CD4-positive, CD25-positive, alpha-beta regulatory T cell (primary cell): ENCODE measurements around the gene BRI3BP. TPM values are rescaled to one million over a fixed set of nuclear protein-coding genes. Genes with fewer than 3 reads are reported as not detected.

ENCODE experiments used
- ATAC-seq, 2 donors: fragments of 150-1000 bp; cut with Tn5 transposase; one replicate each; pipeline ENCODE4 v1.10.0; 2021; ENCODE audit warnings: low read depth in 2 of 2, moderate number of reproducible peaks in 2 of 2, moderate library complexity in 1 of 2
- DNase-seq, 3 donors: peaks; one replicate each; pipeline versions ENCODE4 v3.0.0 to v3.0.0-alpha.2; 2012 to 2022; ENCODE audit warnings: mixed read lengths in 1 of 3
- H3K27ac ChIP-seq: one replicate; pipeline ENCODE4 v1.7.0; 2013; ENCODE audit warnings: mild to moderate bottlenecking, low read length; ENCODE audit not compliant: insufficient read depth, poor library complexity, severe bottlenecking
- H3K27me3 ChIP-seq: one replicate; pipeline ENCODE4 v1.7.0; 2013; ENCODE audit warnings: low read length; ENCODE audit not compliant: control insufficient read depth, insufficient read depth
- H3K36me3 ChIP-seq: one replicate; pipeline ENCODE4 v1.7.0; 2013; ENCODE audit warnings: mild to moderate bottlenecking, low read length, moderate library complexity; ENCODE audit not compliant: control insufficient read depth, insufficient read depth
- H3K4me1 ChIP-seq: 2 replicates; pipeline ENCODE4 v1.7.0; 2013; ENCODE audit warnings: mild to moderate bottlenecking, low read length; ENCODE audit not compliant: insufficient read depth, control insufficient read depth, poor library complexity, severe bottlenecking
- H3K4me3 ChIP-seq: one replicate; pipeline ENCODE4 v1.7.0; 2013; ENCODE audit warnings: low read depth, mild to moderate bottlenecking, low read length, moderate library complexity
- H3K9me3 ChIP-seq, 2 experiments: 1 replicate in 1 of 2; 2 replicates in 1 of 2; pipeline ENCODE4 v1.7.0; 2013; ENCODE audit warnings: low read length in 2 of 2, mild to moderate bottlenecking in 1 of 2, moderate library complexity in 1 of 2; ENCODE audit not compliant: control insufficient read depth in 2 of 2
- H3K27ac Mint-ChIP-seq, 3 donors: one replicate each; pipeline ENCODE4 v1.8.0; 2020 to 2022; ENCODE audit warnings: mild to moderate bottlenecking in 3 of 3, mixed read lengths in 3 of 3, moderate library complexity in 2 of 3
- H3K27me3 Mint-ChIP-seq: one replicate; pipeline ENCODE4 v1.8.0; 2022; ENCODE audit warnings: mild to moderate bottlenecking, mixed read lengths
- H3K36me3 Mint-ChIP-seq: one replicate; pipeline ENCODE4 v1.8.0; 2020; ENCODE audit warnings: mixed read lengths
- H3K4me1 Mint-ChIP-seq, 4 donors: one replicate each; pipeline ENCODE4 v1.8.0; 2020 to 2022; ENCODE audit warnings: mixed read lengths in 4 of 4, mild to moderate bottlenecking in 1 of 4
- H3K4me3 Mint-ChIP-seq, 4 donors: one replicate each; pipeline ENCODE4 v1.8.0; 2020 to 2022; ENCODE audit warnings: mild to moderate bottlenecking in 4 of 4, mixed read lengths in 4 of 4, moderate library complexity in 3 of 4
- H3K9me3 Mint-ChIP-seq, 7 donors: one replicate each; pipeline ENCODE4 v1.8.0; 2020 to 2022; ENCODE audit warnings: mixed read lengths in 7 of 7, mild to moderate bottlenecking in 3 of 7, moderate library complexity in 2 of 7
- polyA plus RNA-seq, 4 donors: library from polyadenylated mRNA; unstranded; fragments of 300-500 nt; fragmentation: Illumina TruSeq; gene quantifications; one replicate each; pipeline ENCODE4 v1.2.3, GENCODE V29; 2021
- total RNA-seq: library from RNA; stranded (reverse); gene quantifications from one replicate; pipeline ENCODE4 v1.2.3, GENCODE V29; 2022

The BRI3BP gene
- total and polyA plus RNA-seq, 5 donors from 2014 or later = 2.0 to 4.1 (median 2.3) TPM

DNA sequence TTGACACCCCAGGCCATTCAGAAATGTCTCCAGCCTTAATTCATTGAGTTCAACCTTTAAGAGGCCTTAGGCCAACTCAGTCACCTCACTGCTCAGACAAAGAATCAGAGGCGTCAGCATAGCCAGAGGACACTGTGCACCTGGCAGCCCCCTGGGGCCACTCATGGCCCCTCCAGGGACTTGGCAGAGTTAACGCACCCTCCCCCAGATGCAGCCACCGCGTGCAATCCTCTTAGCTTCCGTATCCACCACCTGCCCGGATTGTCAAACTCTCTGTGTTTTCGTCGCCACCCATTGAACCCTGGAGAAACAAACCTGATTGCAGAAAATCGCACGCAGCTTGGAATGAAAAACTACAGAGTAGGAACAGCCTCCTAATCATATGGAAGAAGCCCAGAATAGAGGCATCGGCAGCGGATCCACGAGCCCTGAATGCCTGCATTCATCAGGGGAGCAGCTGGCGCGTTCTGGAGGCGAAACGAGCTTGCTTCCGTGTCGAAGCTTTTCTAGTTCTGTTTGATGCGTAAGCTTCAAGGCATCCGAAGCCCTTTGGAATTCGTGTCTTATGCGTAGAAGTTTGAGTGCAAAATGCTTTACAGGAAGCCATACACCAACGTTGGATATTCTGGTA, 22.4 kb downstream of the BRI3BP start:
- ATAC-seq (no peak), DNase-seq (no peak)
- H3K4me1 Mint-ChIP-seq = no peaks in the 10 kb centered on the region
- H3K27me3 Mint-ChIP-seq = no peaks in the 10 kb centered on the region
- Histone ChIP-seq H3K27ac (no peak overlapping the region), H3K4me3 (no peak overlapping the region), H3K4me1 (no peaks in the 10 kb centered on the region), H3K36me3 (peaks cover 6% of the 10 kb centered on the region), H3K9me3 (no peaks in the 10 kb centered on the region), H3K27me3 (no peaks in the 10 kb centered on the region)
- peaks cover 10% of the 10 kb centered on the region for H3K36me3 Mint-ChIP-seq
- H3K27ac Mint-ChIP-seq = peak overlapping the region in 1 of 3 donors; percentile 15
- H3K9me3 Mint-ChIP-seq = no peaks in the 10 kb centered on the region
- no peak overlapping the region for H3K4me3 Mint-ChIP-seq

DNA sequence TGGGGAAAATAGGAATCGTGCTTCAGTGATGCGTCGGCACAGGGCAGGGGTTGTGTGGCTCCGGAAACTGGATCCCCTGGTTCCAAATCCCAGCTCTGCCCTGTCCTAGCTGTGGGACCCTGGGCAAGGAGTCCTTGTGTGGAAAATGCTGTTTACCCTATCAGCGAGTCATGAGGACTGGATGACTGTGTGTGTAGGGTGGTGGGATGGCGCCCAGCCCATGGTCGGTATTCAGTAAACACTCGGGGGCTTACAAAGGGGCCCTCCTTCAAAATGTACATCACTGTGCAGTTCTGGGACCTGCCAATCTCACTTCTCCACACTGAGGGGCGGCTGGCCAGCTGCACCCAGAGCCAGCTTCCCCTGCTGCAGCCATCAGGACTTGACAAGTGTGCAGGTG, 24.4 kb downstream of the BRI3BP start:
- no peak overlapping the region for H3K27ac ChIP-seq
- H3K4me1 Mint-ChIP-seq = no peaks in the 10 kb centered on the region
- ATAC-seq (no peak), DNase-seq (no peak)
- H3K27ac Mint-ChIP-seq = no peak overlapping the region
- H3K4me3 Mint-ChIP-seq = no peak overlapping the region
- no peaks in the 10 kb centered on the region for H3K4me1 ChIP-seq
- peaks cover 6% of the 10 kb centered on the region for H3K36me3 ChIP-seq
- H3K27me3 ChIP-seq = no peaks in the 10 kb centered on the region
- H3K36me3 Mint-ChIP-seq = peaks cover 17% of the 10 kb centered on the region
- H3K9me3 Mint-ChIP-seq = no peaks in the 10 kb centered on the region
- H3K9me3 ChIP-seq = no peaks in the 10 kb centered on the region
- H3K4me3 ChIP-seq = no peak overlapping the region
- H3K27me3 Mint-ChIP-seq = no peaks in the 10 kb centered on the region

DNA sequence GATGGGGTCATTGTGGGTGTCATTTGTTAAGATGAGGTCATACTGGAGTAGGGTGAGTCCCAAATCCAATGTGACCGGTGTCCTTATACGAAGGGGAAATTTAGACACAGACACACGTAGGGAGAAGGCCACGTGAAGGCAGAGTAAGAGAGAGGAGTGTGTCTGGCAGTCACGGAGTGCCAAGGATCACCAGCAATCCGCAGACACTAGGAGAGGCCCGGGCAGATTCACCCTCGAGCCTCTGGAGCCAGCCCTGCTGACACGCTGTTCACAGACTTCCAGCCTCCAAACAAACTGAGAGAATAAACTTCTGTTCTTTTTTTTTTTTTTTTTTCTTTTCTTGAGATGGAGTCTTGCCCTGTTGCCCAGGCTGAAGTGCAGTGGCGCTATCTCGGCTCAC, 24.9 kb downstream of the BRI3BP start:
- no peak overlapping the region for H3K4me3 Mint-ChIP-seq
- H3K4me1 Mint-ChIP-seq = no peaks in the 10 kb centered on the region
- no peaks in the 10 kb centered on the region for H3K9me3 Mint-ChIP-seq
- no peaks in the 10 kb centered on the region for H3K27me3 ChIP-seq
- ATAC-seq = no peak
- no peaks in the 10 kb centered on the region for H3K9me3 ChIP-seq
- H3K27ac Mint-ChIP-seq = no peak overlapping the region
- no peaks in the 10 kb centered on the region for H3K4me1 ChIP-seq
- no peak overlapping the region for H3K4me3 ChIP-seq
- no peaks in the 10 kb centered on the region for H3K27me3 Mint-ChIP-seq
- peaks cover 6% of the 10 kb centered on the region for H3K36me3 ChIP-seq
- H3K36me3 Mint-ChIP-seq = peaks cover 22% of the 10 kb centered on the region
- DNase-seq = no peak
- no peak overlapping the region for H3K27ac ChIP-seq

DNA sequence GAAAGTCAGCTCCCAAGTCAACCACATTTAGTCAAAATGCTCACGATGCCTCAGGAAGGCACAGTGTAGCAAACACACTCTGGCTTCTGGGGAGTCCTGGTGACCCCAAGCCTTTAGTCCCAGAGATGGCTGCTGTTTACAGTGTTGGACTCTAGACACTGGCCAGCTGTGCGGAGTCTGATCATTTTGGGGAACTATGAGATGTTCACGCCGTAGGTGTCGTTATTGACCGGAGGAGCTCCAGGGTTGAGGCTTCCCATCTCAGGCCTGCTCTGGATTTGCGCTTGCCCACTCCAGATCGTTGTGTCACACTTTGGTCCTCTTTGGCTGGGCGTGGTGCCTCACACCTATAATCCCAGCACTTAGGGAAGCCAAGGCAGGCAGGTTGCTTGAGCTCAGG, 27.7 kb downstream of the BRI3BP start:
- no peaks in the 10 kb centered on the region for H3K9me3 Mint-ChIP-seq
- Histone ChIP-seq H3K27ac (no peak overlapping the region), H3K9me3 (no peaks in the 10 kb centered on the region), H3K36me3 (no peaks in the 10 kb centered on the region), H3K4me1 (no peaks in the 10 kb centered on the region), H3K27me3 (no peaks in the 10 kb centered on the region), H3K4me3 (no peak overlapping the region)
- no peaks in the 10 kb centered on the region for H3K4me1 Mint-ChIP-seq
- no peak overlapping the region for H3K27ac Mint-ChIP-seq
- H3K27me3 Mint-ChIP-seq = no peaks in the 10 kb centered on the region
- no peak for DNase-seq
- ATAC-seq = no peak
- no peak overlapping the region for H3K4me3 Mint-ChIP-seq
- peaks cover 31% of the 10 kb centered on the region for H3K36me3 Mint-ChIP-seq

DNA sequence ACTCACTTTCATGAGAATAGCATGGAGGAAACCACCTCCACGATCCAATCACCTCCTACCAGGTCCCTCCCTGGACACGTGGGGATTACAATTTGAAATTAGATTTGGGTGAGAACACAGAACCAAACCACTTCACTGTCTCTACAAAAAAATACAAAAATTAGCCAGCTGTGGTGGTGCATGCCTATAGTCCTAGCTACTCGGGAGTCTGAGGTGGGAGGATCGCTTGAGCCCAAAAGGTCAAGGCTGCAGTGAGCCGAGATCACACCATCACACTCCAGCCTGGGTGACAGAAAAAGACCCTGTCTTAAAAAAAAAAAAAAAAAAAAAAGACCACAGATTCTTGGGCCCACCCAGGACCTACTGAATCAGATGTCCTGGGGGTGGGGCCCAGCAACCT, 28.3 kb downstream of the BRI3BP start:
- Histone ChIP-seq H3K4me3 (no peak overlapping the region), H3K27me3 (no peaks in the 10 kb centered on the region), H3K4me1 (no peaks in the 10 kb centered on the region), H3K27ac (no peak overlapping the region), H3K9me3 (no peaks in the 10 kb centered on the region), H3K36me3 (no peaks in the 10 kb centered on the region)
- H3K4me1 Mint-ChIP-seq = no peaks in the 10 kb centered on the region
- ATAC-seq (no peak), DNase-seq (no peak)
- no peak overlapping the region for H3K4me3 Mint-ChIP-seq
- H3K36me3 Mint-ChIP-seq = peaks cover 33% of the 10 kb centered on the region
- no peaks in the 10 kb centered on the region for H3K9me3 Mint-ChIP-seq
- no peak overlapping the region for H3K27ac Mint-ChIP-seq
- H3K27me3 Mint-ChIP-seq = no peaks in the 10 kb centered on the region

DNA sequence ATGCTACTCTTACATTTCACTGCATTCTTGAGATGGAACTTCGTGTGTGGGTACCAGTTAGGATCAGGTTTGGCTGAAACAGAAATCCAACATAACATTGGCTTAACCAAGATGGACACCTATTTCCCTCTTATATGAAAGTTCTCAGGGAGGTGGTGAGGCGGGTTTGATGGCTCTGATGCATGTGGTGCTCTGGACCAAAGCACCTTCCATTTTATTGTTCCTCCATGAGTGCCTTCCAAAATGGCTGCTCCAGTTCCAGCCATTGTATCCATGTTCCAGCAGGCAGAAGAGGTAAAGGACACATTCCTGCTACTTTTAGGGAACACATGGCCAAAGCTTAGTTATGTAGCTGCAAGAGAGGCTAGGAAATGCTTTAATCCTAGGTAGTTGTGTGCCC, 29.6 kb downstream of the BRI3BP start:
- H3K36me3 ChIP-seq = no peaks in the 10 kb centered on the region
- H3K9me3 ChIP-seq = no peaks in the 10 kb centered on the region
- H3K4me1 Mint-ChIP-seq = no peaks in the 10 kb centered on the region
- no peak overlapping the region for H3K4me3 ChIP-seq
- no peak overlapping the region for H3K4me3 Mint-ChIP-seq
- H3K4me1 ChIP-seq = no peaks in the 10 kb centered on the region
- no peak overlapping the region for H3K27ac Mint-ChIP-seq
- no peak overlapping the region for H3K27ac ChIP-seq
- H3K27me3 Mint-ChIP-seq = no peaks in the 10 kb centered on the region
- H3K27me3 ChIP-seq = no peaks in the 10 kb centered on the region
- DNase-seq (no peak), ATAC-seq (no peak)
- no peaks in the 10 kb centered on the region for H3K9me3 Mint-ChIP-seq
- H3K36me3 Mint-ChIP-seq = peaks cover 34% of the 10 kb centered on the region

DNA sequence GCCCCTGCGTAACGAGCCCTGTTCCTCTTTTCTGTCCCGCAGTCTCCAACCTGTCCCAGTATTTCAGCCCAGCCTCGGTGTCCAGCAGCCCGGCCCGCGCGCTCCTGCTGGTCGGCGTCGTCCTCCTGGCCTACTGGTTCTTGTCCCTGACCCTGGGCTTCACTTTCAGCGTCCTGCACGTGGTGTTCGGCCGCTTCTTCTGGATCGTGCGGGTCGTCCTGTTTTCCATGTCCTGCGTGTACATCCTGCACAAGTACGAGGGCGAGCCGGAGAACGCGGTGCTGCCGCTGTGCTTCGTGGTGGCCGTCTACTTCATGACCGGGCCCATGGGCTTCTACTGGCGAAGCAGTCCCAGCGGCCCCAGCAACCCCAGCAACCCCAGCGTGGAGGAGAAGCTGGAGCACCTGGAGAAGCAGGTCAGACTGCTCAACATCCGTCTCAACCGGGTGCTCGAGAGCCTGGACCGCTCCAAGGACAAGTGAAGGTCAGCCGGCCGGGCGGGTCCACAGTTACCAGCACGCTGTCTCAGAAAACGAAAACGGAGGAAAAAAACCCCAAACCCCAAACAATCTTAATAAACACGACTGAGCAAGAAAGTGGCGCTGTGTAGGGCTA, 31.6 kb downstream of the BRI3BP start:
- Histone ChIP-seq H3K36me3 (no peaks in the 10 kb centered on the region), H3K27ac (no peak overlapping the region), H3K4me1 (no peaks in the 10 kb centered on the region), H3K9me3 (no peaks in the 10 kb centered on the region), H3K4me3 (no peak overlapping the region), H3K27me3 (no peaks in the 10 kb centered on the region)
- Mint-ChIP-seq H3K36me3 (peaks cover 35% of the 10 kb centered on the region), H3K4me3 (no peak overlapping the region), H3K27me3 (no peaks in the 10 kb centered on the region), H3K4me1 (no peaks in the 10 kb centered on the region), H3K9me3 (no peaks in the 10 kb centered on the region), H3K27ac (no peak overlapping the region)
- DNase-seq = no peak
- no peak for ATAC-seq

DNA sequence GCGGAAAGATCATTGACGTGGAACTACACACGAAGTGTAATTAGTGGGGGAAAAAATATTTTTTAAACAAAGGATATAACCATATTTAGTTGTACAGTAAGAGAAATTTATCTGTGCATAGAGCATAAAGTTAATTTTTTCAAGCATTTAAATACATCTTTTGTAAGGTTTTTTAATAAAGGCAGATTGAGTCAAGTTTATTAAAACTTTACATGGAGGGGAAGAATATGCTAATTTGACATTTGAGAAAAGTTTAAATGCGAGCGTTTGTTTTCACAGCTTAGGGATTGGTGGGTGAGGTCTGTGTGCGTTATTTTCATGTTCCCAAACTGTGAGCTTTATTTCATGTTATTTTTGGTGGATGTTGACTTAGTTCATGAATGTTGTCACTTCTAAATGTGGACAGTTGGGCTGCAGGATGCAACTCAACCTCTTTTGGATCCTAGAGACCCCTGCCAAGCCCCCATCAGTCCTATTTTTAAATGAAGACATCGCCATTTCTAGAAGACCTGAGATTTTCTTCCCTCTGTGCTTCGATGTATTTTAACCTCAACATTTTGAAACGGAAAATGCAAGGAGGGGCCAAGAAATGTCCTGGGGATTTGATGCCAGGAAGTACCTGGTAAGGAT, 32.3 kb downstream of the BRI3BP start:
- Histone ChIP-seq H3K27me3 (no peaks in the 10 kb centered on the region), H3K4me1 (no peaks in the 10 kb centered on the region), H3K9me3 (no peaks in the 10 kb centered on the region), H3K27ac (no peak overlapping the region), H3K36me3 (no peaks in the 10 kb centered on the region), H3K4me3 (no peak overlapping the region)
- no peaks in the 10 kb centered on the region for H3K27me3 Mint-ChIP-seq
- H3K4me1 Mint-ChIP-seq = no peaks in the 10 kb centered on the region
- no peaks in the 10 kb centered on the region for H3K9me3 Mint-ChIP-seq
- peaks cover 35% of the 10 kb centered on the region for H3K36me3 Mint-ChIP-seq
- H3K4me3 Mint-ChIP-seq = no peak overlapping the region
- ATAC-seq (no peak), DNase-seq (no peak)
- H3K27ac Mint-ChIP-seq = peak overlapping the region in 1 of 3 donors; percentile 20
